ENCODE results near the gene SNX32. TPM values are rescaled to one million over a fixed set of nuclear protein-coding genes. Genes with fewer than 3 reads are reported as not detected.

Gene SNX32
- total and polyA plus RNA-seq, 2 of the 13 experiments (the other 11 are each of a cell fraction or from before 2014, with no cell fraction given), result 0.09 to 0.34 TPM

DNA sequence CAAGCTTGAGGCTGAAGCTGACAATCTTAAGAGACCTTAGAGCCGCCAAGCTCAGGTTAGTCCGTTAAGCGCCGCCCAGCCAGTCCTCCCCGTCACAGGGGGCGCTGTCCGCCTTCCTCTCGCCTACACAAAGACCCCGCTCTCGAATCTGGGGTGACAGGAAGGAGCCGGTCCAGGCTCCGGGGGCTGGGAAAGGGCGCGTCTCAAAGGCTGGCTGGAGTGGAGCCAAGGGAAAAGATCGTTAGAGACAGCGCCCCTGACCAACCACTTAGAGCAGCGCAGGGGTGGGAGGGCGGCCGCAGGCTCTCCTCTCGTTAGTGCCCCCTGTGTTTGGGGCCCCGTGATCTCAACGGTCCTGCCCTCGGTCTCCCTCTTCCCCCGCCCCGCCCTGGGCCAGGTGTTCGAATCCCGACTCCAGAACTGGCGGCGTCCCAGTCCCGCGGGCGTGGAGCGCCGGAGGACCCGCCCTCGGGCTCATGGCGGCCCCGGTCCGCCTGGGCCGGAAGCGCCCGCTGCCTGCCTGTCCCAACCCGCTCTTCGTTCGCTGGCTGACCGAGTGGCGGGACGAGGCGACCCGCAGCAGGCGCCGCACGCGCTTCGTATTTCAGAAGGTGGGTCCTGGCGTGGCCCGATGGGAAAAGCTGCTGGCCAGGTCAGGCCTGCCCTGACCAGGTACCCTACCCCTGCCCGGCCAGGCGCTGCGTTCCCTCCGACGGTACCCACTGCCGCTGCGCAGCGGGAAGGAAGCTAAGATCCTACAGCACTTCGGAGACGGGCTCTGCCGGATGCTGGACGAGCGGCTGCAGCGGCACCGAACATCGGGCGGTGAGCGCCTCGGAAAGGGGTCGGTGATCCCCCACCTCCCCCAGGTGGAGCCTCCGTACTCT, 26.8 kb downstream of the SNX32 start, which contains the start of gene MUS81 (continued):
- TF ChIP-seq, protein P1, sequence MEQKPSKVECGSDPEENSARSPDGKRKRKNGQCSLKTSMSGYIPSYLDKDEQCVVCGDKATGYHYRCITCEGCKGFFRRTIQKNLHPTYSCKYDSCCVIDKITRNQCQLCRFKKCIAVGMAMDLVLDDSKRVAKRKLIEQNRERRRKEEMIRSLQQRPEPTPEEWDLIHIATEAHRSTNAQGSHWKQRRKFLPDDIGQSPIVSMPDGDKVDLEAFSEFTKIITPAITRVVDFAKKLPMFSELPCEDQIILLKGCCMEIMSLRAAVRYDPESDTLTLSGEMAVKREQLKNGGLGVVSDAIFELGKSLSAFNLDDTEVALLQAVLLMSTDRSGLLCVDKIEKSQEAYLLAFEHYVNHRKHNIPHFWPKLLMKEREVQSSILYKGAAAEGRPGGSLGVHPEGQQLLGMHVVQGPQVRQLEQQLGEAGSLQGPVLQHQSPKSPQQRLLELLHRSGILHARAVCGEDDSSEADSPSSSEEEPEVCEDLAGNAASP (CRISPR knock-in tag; IDR thresholded peaks at IDR 0.05; ENCODE audit: borderline replicate concordance), result peak; percentile 15
- TF ChIP-seq ZNF407 (CRISPR knock-in tag; IDR thresholded peaks at IDR 0.05; ENCODE audit: not compliant biosample characterization), result no peak
- TF ChIP-seq, protein P2, sequence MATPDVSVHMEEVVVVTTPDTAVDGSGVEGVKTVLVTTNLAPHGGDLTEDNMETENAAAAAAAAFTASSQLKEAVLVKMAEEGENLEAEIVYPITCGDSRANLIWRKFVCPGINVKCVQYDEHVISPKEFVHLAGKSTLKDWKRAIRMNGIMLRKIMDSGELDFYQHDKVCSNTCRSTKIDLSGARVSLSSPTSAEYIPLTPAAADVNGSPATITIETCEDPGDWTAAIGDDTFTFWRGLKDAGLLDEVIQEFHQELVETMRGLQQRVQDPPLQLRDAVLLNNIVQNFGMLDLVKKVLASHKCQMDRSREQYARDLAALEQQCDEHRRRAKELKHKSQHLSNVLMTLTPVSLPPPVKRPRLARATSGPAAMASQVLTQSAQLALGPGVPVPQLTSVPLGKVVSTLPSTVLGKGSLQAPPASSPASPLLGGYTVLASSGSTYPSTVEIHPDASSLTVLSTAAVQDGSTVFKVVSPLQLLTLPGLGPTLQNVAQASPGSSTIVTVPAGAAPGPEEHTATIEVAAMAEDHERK (CRISPR knock-in tag; IDR thresholded peaks at IDR 0.05; ENCODE audit: low read depth), result no peak
- TF ChIP-seq NR2F2 (IDR thresholded peaks at IDR 0.05; ENCODE audit: borderline replicate concordance, low read depth), result no peak
- TF ChIP-seq KLF13 (CRISPR knock-in tag; IDR thresholded peaks at IDR 0.05), result no peak
- TF ChIP-seq ZFP62 (CRISPR knock-in tag; IDR thresholded peaks at IDR 0.05), result no peak
- TF ChIP-seq NR2F6 (IDR thresholded peaks at IDR 0.05), result peak; percentile 18; the same call in 1 of the 2 replicates
- peak; percentile 57; the same call in 1 of the 2 replicates for TF ChIP-seq NR2F6 (CRISPR knock-in tag; IDR thresholded peaks at IDR 0.05)
- TF ChIP-seq NFE2 (CRISPR knock-in tag; IDR thresholded peaks at IDR 0.05), result no peak
- no peak for TF ChIP-seq ZNF496 (CRISPR knock-in tag; IDR thresholded peaks at IDR 0.05; ENCODE audit: insufficient replicate concordance)
- TF ChIP-seq SMARCC2 (IDR thresholded peaks at IDR 0.05), result no peak
- TF ChIP-seq, protein P3, sequence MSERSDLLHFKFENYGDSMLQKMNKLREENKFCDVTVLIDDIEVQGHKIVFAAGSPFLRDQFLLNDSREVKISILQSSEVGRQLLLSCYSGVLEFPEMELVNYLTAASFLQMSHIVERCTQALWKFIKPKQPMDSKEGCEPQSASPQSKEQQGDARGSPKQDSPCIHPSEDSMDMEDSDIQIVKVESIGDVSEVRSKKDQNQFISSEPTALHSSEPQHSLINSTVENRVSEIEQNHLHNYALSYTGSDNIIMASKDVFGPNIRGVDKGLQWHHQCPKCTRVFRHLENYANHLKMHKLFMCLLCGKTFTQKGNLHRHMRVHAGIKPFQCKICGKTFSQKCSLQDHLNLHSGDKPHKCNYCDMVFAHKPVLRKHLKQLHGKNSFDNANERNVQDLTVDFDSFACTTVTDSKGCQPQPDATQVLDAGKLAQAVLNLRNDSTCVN (CRISPR knock-in tag; IDR thresholded peaks at IDR 0.05; ENCODE audit: borderline replicate concordance), result no peak
- TF ChIP-seq MTF2 (CRISPR knock-in tag; IDR thresholded peaks at IDR 0.05; ENCODE audit: borderline replicate concordance), result 0 out of 2 replicates have a peak, but pooled peaks have one; percentile 91
- 0 out of 2 replicates have a peak, but pooled peaks have one; percentile 64 for TF ChIP-seq ZFP1 (CRISPR knock-in tag; IDR thresholded peaks at IDR 0.05)
- TF ChIP-seq NFATC3 (CRISPR knock-in tag; IDR thresholded peaks at IDR 0.05), result 0 out of 2 replicates have a peak, but pooled peaks have one; percentile 56
- no peak for TF ChIP-seq HMGA1 (CRISPR knock-in tag; conservative IDR thresholded peaks at IDR 0.05)
